ENCODE results near the gene LPAR3.
A peak's percentile ranks its signal among the peaks of the same experiment; 100 is the strongest.

Gene LPAR3

GRCh38 chr1:84840346-84840745 lies 52.7 kb downstream of the LPAR3 start:
- Histone ChIP-seq H3K27me3 (ENCODE audit: insufficient read depth, poor library complexity, severe bottlenecking) (no peaks in the 10 kb centered on the region), H3K36me3 (ENCODE audit: low read depth) (no peaks in the 10 kb centered on the region), H3K9me3 (ENCODE audit: severe bottlenecking) (no peaks in the 10 kb centered on the region), H3K27ac (ENCODE audit: poor library complexity, severe bottlenecking) (no peak overlapping the region), H3K4me1 (ENCODE audit: insufficient read depth, poor library complexity, severe bottlenecking) (peaks cover 40% of the 10 kb centered on the region), H3K4me3 (ENCODE audit: severe bottlenecking) (no peak overlapping the region)
- no peak for DNase-seq (ENCODE audit: low spot score)
- no peak for ATAC-seq (ENCODE audit: low read depth)
- no peak for TF ChIP-seq CTCF (IDR thresholded peaks at IDR 0.05; ENCODE audit: poor library complexity, severe bottlenecking)

GRCh38 chr1:84839544-84839943 lies 53.5 kb downstream of the LPAR3 start:
- H3K4me3 ChIP-seq (ENCODE audit: severe bottlenecking) = no peak overlapping the region
- no peaks in the 10 kb centered on the region for H3K36me3 ChIP-seq (ENCODE audit: low read depth)
- H3K9me3 ChIP-seq (ENCODE audit: severe bottlenecking) = no peaks in the 10 kb centered on the region
- H3K4me1 ChIP-seq (ENCODE audit: insufficient read depth, poor library complexity, severe bottlenecking) = peaks cover 48% of the 10 kb centered on the region
- H3K27ac ChIP-seq (ENCODE audit: poor library complexity, severe bottlenecking) = no peak overlapping the region
- ATAC-seq (ENCODE audit: low read depth) = no peak
- no peak for DNase-seq (ENCODE audit: low spot score)
- H3K27me3 ChIP-seq (ENCODE audit: insufficient read depth, poor library complexity, severe bottlenecking) = no peaks in the 10 kb centered on the region
- TF ChIP-seq CTCF (IDR thresholded peaks at IDR 0.05; ENCODE audit: poor library complexity, severe bottlenecking) = no peak

GRCh38 chr1:84836145-84836544 lies 56.9 kb downstream of the LPAR3 start:
- Histone ChIP-seq H3K9me3 (ENCODE audit: severe bottlenecking) (no peaks in the 10 kb centered on the region), H3K4me1 (ENCODE audit: insufficient read depth, poor library complexity, severe bottlenecking) (peaks cover 46% of the 10 kb centered on the region), H3K36me3 (ENCODE audit: low read depth) (peaks cover 4% of the 10 kb centered on the region; the same call in 1 of the 2 replicates), H3K27ac (ENCODE audit: poor library complexity, severe bottlenecking) (peak overlapping the region; percentile 87), H3K27me3 (ENCODE audit: insufficient read depth, poor library complexity, severe bottlenecking) (no peaks in the 10 kb centered on the region), H3K4me3 (ENCODE audit: severe bottlenecking) (no peak overlapping the region)
- DNase-seq (ENCODE audit: low spot score) = no peak
- ATAC-seq (ENCODE audit: low read depth) = peak; percentile 61; the same call in 2 of the 3 replicates
- no peak for TF ChIP-seq CTCF (IDR thresholded peaks at IDR 0.05; ENCODE audit: poor library complexity, severe bottlenecking)

GRCh38 chr1:84835169-84835568 lies 57.8 kb downstream of the LPAR3 start:
- peaks cover 4% of the 10 kb centered on the region; the same call in 1 of the 2 replicates for H3K36me3 ChIP-seq (ENCODE audit: low read depth)
- no peaks in the 10 kb centered on the region for H3K9me3 ChIP-seq (ENCODE audit: severe bottlenecking)
- H3K4me3 ChIP-seq (ENCODE audit: severe bottlenecking) = no peak overlapping the region
- peak overlapping the region; percentile 87 for H3K27ac ChIP-seq (ENCODE audit: poor library complexity, severe bottlenecking)
- DNase-seq (ENCODE audit: low spot score) = no peak
- TF ChIP-seq CTCF (IDR thresholded peaks at IDR 0.05; ENCODE audit: poor library complexity, severe bottlenecking) = no peak
- no peaks in the 10 kb centered on the region for H3K27me3 ChIP-seq (ENCODE audit: insufficient read depth, poor library complexity, severe bottlenecking)
- peak; percentile 26; the same call in 2 of the 3 replicates for ATAC-seq (ENCODE audit: low read depth)
- H3K4me1 ChIP-seq (ENCODE audit: insufficient read depth, poor library complexity, severe bottlenecking) = peaks cover 39% of the 10 kb centered on the region

- Histone ChIP-seq H3K27ac (ENCODE audit: poor library complexity, severe bottlenecking) (peak overlapping the region; percentile 87), H3K27me3 (ENCODE audit: insufficient read depth, poor library complexity, severe bottlenecking) (no peaks in the 10 kb centered on the region), H3K4me1 (ENCODE audit: insufficient read depth, poor library complexity, severe bottlenecking) (peaks cover 39% of the 10 kb centered on the region), H3K36me3 (ENCODE audit: low read depth) (peaks cover 4% of the 10 kb centered on the region; the same call in 1 of the 2 replicates), H3K4me3 (ENCODE audit: severe bottlenecking) (no peak overlapping the region), H3K9me3 (ENCODE audit: severe bottlenecking) (no peaks in the 10 kb centered on the region)
- ATAC-seq (ENCODE audit: low read depth) = peak; percentile 90
- DNase-seq (ENCODE audit: low spot score) = no peak
- no peak for TF ChIP-seq CTCF (IDR thresholded peaks at IDR 0.05; ENCODE audit: poor library complexity, severe bottlenecking)
Observed at GRCh38 chr1:84834419-84835064, 58.5 kb downstream of the LPAR3 start.
